Stromal cell of bone marrow (primary cell): Measurements from ENCODE around the gene INVS.
A peak's percentile ranks its signal among the peaks of the same experiment; 100 is the strongest.
"Not testable (repeated sequence)": the region's sequence is repeated elsewhere in the genome, so short reads cannot be mapped to it uniquely, and the experiment has no call there.

Experiments
- DNase-seq: peaks from one replicate; pipeline ENCODE4 v3.0.0-alpha.2; 2012; ENCODE audit warnings: low read depth

Gene INVS

DNA sequence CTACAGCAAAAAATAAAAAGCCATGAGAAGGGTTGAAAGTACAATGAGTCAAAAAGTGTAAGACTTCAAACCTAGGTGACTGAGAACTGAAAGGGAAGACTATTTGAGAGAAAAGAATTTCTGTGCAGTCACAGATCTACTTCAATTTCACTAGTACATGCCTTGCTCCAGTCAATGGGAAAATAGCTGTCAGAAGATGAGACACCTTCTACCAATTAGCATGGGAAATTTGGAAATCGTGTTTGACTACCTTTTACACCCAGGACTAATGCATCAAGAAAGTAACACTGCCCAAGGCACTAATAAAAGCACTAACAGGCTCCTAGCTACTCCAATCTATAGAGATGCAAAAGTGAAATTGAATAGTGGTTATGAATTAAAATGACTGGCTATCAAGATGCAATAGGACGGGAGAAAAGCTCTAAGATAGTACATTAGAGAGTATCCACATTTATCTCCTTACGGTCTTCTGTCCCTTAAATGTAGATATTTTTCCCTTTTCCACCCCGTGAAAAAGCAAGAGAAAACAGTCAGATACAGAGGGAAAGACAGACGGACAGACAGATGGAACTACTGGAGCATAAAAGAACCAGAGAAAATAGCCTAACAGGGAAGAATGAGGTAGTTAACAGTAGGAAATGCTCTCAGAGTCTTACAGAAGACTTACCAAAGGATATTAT lies 15.5 kb upstream of the INVS start:
- no peak for DNase-seq

DNA sequence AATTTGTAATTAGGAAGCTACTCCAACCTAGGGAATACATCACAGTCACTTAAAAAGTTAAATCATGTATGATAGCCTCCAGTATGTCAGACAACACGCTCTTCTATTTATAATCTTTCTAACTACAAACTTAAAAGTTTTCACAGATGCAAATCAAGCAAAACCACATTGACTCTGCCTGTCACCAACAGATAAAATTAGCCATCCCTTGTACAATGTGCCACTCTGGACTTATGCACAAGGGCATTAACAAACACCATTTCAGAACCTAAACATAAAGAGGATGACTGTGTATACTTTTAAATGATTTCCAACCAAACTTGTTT lies 15.0 kb upstream of the INVS start:
- DNase-seq, result no peak

DNA sequence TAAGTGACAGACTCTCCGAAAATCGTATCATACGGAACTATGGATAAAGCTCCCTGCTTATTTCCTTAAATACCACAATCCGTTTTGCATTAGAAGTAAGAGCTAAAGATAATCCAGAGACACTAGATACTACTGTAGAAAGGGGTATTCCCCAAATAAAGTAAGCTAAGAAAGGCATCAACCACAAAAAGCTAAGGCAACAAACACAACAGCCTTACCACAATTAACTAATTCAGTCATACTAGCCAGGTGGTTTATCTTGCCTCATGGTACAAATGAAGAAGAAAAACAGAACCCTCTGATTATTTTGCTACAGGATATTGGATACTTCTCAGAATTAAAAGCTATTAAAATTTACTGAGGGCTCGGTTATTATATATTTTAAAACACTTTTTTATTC lies 14.3 kb upstream of the INVS start:
- no peak for DNase-seq

DNA sequence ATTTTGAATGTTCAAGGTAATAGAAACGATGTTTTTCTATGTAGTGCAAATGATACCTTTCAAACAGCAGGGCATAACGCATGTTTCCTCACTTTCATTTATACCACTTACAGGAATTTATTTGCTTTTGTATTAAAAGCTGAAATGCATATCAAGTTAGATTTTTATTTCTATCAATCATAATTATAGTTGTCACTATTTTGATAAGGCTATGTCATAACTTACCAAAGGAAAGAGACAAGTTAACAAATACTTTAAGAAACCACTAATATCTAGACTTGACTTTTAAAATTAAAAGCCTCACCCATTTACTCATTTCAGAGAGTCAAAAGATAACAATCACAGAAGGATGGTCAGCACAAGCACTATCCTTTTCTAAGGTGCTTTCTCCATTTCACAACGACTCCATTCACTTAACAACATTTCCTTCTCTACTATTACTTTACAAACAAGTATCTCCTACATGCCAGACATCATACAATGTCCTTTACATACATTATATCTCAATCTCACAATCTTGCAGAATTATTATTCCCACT lies 12.9 kb upstream of the INVS start:
- DNase-seq, result no peak

DNA sequence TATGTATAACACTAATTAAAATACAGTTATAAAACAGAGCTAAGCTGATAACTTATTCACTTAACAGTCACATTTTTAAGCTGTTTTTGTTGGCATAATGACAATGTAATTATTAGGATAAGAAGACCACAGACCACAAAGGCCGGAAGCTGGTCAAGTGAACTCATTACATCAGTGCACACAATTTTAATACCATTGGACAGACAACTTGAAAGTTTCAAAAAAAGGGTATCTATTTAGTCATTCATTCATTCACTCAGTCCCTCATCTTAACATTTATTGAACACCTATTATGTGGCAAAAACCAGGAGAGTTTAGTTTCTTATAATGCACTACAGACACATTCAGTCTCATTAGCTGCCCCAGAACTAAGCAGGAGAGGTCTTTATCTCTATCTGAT lies 11.8 kb upstream of the INVS start:
- DNase-seq, result no peak

DNA sequence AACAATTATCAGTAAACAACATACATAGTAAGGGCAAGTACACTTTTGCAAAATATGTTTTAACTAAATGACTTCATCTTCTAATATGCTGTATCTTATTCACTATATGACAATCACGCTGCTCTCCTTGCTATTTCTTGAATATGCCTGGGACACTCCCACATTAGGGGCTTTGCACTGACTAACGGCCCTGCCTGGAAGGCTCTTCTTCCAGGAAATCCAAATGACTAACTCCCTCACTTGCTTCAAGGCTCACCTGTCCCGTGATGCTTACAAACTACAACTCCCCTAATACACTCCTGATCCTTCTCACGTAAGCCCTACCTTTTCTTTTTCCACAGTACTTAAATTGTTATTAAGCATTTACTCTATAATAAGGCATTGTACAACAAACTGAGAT lies 10.8 kb upstream of the INVS start:
- DNase-seq, result no peak

DNA sequence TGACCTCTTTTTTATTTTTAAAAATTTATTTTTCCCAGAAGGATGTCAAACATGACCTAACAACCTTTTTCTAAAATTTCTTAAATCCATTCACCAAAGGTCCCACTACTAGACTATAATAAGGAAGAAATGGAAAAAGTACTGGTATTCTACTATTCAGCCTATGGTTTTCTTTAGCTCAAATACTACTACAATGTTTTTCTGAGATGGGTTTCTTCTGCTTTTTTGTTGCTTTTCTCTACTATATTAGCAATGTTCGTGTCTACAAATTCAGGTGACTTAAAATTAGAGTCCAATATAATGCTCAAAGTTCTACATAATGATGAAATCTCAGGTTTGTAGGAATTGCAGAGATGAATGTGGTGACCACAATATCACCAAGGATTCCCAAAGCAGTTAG lies 8.2 kb upstream of the INVS start:
- DNase-seq, result no peak

DNA sequence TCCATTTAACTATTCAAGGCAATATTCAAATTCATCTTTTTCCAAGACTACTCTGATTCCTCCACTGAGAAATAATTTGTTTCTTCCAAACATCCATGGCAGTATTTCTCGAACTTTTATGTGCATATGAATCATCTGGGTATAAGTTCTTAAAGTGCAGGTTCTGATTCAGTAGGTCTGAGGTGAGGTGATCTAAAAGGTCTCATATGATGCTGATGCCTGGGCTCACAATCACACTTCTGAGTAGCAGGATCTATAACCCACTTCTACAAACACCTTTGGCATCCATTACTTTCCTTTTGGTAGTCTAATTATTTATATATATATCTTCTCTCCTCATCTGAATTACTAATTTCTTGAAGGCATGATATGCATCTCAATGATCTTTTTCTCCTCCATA lies 7.4 kb upstream of the INVS start:
- DNase-seq, result no peak

DNA sequence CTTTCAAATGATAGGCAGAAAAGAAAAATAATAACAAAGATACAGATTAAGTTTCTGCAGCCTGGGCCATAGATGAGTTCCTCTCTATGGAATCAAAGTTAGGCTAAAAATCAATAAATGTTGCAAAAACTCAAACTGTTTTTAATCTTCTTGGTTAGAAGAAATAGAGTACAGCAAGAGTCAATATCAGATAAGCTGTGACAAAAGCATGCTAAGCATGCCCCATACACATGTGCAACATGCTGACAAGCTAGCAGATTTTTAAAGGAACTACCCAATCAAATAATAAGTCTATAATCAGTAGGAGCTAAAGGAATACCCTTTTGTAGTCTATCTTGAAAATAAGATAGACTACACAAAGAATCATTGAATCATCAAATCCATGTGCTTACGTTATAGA lies 7.0 kb upstream of the INVS start:
- no peak for DNase-seq

DNA sequence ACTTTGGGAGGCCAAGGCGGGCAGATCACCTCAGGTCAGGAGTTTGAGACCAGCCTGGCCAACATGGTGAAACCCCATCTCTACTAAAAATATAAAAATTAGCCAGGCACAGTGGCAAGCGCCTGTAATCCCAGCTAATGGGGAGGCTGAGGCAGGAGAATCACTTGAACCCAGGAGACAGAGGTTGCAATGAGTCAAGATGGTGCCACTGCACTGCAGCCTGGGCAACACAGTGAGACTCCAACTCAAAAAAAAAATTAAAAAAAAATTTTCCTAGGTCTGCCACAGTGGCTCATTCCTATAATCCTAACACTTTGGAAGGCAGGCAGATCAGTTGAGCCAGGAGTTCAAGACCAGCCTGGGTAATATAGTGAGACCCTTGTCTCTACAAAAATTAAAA lies 4.6 kb upstream of the INVS start:
- DNase-seq, result not testable (repeated sequence)

DNA sequence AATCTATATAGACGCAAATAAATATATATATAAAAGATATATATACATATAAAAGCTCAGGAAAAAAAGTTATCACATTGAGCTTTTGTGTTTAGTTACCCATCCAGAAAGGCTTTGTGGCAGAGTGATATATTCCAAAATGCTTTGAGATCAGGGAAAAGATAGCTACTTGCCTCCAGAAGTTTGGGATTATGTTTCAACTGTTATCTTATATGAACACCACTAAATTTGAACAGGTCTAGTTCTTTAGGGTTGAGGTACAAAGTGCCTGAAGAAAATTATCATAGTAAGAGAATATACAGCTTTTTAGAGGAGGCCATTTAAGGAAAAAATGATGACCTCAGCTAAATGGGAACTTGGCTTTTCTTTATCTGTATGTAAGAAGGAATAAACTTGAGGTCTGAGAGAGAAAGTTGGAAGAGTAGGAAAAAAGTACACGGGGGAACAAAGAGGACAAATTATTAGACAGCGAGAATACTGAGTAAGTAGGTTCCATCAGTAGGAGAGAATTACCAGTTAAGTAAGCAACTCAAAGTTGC lies 2.6 kb upstream of the INVS start:
- no peak for DNase-seq

DNA sequence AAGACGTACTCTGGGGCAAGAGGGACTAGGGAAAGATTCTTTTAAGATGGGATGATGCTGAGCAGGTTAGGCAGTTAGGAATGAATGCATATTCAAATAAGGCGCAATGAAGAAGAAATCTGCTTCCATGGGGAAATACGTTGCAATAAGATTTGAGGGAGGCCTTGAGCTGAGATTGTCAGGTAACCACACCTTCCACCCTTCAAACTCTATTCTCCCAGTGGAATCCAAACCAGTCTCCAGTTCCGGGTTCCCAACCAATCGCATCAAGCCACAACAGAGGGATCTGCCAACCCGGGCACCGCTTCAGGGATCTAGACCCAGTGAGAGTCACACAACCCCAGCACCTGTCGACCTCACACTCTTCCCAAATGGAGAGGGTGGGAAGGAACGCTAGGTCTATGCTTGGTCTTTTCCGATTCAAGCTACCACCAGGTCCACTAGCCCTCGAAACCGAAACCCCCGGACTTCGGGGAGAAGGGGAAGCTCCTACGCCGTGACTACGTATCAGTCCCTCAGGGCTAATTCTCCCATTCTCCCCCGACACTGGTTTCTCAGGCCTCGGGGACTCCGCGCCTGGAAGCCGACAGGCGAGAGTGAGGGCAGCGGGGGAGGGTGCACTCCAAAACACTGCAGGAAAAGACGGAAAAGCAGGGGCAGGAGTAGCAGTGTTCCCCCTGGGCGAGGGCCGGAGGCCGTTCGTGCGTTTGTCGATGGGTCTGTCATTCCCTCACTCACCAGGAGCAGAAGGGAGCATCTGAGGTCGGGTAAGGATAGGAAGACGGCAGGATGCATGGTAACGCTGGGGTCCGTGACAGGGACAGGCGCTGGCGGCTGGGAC lies 777 bp upstream of the INVS start:
- DNase-seq, result no peak

DNA sequence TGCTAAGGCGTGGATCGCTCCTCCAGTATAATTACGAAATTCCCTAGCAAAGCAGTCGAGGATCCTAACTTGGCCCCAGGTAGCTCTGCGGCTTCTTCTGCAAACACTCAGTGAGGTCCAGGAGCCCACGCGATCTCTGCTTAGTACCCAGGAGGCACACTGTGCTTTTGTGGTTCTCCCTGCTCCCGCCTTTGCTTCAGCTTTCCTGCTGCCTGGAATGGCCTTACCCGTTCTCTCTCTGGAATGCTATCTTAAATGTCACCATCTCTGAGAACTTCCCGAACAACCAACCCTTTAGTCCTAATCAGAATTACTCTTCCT lies 639 bp downstream of the INVS start:
- DNase-seq, result no peak

DNA sequence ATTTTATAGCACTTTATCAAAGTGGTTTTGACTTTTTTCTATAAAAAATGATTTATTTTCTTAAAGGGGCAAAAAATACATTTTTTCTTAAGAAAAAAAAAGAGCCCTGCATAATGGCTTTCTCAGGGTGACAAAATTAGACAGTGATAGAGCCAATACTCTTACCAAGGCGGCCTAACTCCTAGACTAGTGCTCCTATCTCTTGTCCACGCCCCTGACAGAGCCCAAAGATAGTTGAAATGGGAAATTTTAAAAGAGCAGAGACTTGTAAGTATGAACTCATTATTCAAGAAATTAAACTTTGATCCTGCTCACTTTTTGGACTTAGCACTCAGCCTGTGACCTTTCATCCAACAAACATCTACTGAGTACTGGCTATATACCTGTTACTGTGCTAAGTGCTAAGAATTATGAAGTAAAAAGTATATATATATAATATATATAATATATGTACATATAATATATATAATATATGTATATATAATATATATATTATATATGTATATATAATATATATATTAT lies 1.2 kb downstream of the INVS start:
- DNase-seq, result no peak

DNA sequence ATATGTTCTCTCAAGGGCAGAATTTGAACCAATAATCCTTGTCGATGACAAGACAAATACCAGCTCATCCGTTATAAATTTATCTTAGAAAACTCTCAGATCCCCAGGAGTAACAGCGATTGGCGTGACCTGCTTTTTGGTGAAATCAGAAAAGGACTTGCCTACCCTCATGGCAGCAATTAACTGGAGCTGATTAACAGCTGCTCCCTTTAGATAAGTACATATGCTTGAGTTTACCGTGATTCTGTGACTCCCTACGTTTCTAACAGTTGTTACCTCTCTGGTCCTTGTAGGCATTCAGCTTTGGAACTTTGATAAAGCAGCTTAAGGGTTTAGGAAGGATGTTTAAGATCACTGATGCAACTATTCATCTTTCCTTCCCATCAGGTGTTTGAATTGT lies 2.6 kb downstream of the INVS start:
- no peak for DNase-seq

DNA sequence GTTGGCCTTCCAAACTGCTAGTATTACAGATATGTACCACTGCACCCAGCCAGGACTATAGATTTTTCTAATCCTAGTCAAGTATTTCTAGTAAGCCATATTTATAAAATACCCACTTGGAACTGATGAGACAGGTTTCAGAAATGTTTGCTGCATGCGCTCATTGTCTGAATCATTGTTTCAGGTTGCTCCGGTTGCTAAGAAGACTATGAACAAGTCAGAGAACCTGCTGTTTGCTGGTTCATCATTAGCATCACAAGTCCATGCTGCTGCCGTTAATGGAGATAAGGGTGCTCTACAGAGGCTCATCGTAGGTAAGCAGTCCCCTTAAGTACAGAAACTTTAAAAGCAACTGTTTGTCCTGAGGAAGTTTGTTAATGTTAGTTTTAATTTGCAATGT lies 5.3 kb downstream of the INVS start:
- no peak for DNase-seq

DNA sequence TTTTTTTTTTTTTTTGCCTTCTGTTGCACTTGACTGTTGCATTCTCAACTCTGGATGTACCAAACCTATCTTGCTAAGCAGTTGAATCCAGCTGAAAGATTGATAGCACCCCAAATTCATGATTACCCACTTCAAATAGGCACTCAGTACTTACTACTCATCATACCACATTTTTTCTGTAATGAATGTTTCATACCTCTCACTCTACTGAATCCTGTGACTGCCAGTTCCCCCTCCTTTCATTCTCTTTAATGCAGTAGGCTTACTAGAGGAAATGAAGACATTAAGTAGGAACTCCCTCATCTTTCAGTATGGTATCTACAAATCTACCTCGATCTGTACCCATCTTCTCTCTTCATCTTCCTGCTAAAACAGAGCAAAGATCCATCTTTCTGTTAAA lies 6.8 kb downstream of the INVS start:
- DNase-seq, result no peak

DNA sequence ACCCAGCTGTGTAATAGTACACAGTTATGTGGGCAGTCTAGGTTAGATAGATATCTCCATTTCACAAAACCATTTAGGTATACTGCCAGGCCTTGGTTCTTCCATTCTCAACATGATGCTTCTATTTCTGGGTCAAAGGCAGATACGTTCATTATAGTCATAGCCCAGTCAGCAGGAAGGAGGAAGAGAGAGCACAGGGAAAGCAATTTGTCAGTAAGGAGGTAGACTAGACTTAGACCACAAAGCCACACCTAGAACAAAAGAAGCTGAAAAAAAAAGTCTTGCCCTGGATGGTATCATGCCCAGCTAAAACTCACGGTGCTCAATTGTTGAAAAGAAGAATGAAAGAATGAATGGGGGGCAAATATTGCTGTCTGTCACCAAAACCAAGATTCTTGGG lies 7.6 kb downstream of the INVS start:
- DNase-seq, result no peak

DNA sequence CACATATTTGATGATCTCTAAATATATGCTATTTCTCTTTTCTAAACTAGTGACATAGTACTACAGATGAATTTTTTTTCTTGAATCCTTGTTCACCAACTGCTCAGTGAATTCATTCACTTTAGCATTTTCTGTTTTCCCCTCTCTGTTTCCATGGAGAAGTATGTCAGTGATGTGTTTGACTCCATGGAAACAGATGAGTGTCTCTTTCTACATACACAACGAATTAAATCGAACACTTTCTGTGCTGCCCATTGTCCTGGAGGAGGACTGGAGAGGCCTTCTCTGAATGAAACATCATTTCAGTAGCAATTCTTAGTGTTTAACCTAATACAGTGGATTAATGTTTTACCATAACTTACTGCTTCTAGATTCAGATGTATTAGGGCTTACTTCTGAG lies 9.5 kb downstream of the INVS start:
- no peak for DNase-seq

DNA sequence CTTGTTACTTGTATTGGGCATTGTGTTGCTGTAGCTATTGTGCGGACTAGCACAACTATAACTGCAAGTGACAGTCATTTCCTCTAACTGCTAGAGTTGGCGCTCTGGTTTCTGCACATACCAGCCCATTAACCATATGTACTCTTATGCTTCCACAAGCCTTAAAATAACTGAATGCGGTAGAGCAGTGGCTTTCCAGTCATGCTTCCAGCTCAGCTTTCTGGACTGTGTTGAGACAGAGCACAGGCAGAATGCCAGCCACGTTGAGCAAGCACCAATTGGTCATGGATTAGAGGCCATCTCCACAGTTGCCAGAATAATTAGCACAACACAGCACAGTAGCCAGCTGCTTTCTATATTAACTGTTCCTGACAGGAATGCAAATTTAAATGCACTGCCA lies 12.2 kb downstream of the INVS start:
- peak; percentile 98 for DNase-seq

DNA sequence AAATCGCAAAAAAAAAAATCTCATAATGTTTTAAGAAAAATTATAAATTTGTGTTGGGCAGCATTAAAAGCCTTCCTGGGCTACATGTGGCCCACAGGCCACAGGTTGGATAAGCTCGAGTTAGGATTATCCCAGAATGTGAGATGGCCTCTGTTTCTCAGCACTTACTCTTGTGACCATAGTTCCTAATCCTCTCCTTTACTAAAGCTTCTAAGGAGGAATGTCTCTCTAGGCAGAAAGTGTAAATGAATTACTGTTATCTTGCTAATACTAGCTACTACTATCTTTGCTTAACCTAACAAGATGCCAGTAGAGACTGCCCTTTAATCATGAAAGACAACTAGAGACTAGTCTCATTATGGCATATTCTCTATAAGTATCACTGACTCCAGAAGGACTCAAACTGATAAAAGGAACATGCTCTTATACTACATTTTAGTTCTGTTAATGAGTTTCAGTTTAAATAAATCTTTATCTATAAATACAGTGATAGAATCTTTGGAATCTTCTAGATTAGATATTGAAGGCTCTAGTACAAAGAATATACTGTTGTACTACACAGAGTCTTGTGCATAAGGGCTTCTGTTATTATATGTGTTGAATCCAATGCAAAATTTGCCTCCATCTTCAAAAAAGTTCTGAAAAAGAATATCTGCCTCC lies 13.8 kb downstream of the INVS start:
- no peak for DNase-seq

DNA sequence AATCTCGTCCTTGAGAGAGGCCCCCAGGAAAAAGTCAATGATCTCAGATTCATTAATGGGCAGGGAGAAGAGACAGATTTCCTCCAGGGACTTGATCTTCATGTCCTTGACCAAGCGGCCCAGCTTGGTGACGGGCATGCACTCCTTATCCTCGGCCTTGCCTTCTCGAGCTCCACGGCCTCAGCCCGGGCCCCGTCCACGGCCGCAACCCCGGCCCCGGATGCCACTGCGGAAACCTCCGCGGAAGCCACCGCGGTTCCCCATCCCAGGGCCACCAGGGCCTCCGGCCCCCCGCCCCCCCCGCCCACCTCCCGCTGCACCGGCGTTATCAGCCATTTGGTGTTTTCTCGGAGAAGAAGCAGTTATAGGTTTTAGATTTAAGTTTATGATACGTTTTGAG lies 18.3 kb downstream of the INVS start:
- DNase-seq, result no peak

DNA sequence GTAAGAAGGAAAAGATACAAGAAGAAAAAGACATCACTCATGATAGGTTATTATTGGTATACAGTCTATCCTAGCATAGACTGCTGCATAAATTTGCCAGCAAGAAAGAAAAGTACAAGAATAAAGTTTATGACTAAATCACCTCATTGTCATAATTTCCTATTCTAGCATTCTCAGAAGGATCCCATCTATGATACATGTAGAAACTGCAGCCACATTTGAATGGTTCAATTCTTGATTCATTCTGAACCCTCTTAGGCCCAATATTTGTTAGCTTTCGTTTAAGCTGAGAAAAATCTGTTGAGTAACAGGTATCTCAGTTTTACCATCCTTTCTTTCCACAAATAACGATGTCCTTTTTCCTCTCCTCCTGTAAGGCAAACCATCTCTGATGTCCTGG lies 21.2 kb downstream of the INVS start:
- DNase-seq, result no peak
